GM23338 (cell line): ENCODE data around the gene DNAH17. TPM values are rescaled to one million over a fixed set of nuclear protein-coding genes. Genes with fewer than 3 reads are reported as not detected.

Source experiments
- ATAC-seq: fragments of 200-7000 bp; cut with Tn5 transposase; 3 replicates; pipeline ENCODE4 v1.9.1; 2020
- DNase-seq: peaks from one replicate; pipeline ENCODE4 v3.0.0-alpha.2; 2015; ENCODE audit warnings: low spot score
- H2AFZ ChIP-seq: fragments of 200-600 bp; sonication (generic); 2 replicates; pipeline ENCODE4 v1.8.0; 2016; ENCODE audit warnings: antibody characterized with exemption, mild to moderate bottlenecking, moderate library complexity
- H3F3A ChIP-seq: fragments of 200-600 bp; sonication (generic); replicated peaks from 2 replicates; pipeline ENCODE4 v1.8.0; 2017; ENCODE audit warnings: antibody characterized with exemption, mixed run types, low read depth
- H3K27ac ChIP-seq: fragments of 200-600 bp; sonication (generic); 2 replicates; pipeline ENCODE4 v1.6.1; 2016; ENCODE audit warnings: low read depth
- H3K27me3 ChIP-seq: fragments of 200-600 bp; sonication (generic); 2 replicates; pipeline ENCODE4 v1.8.0; 2016; ENCODE audit warnings: mild to moderate bottlenecking, mixed run types, moderate library complexity; ENCODE audit not compliant: insufficient read depth
- H3K36me3 ChIP-seq: fragments of 200-600 bp; sonication (generic); 2 replicates; pipeline ENCODE4 v1.8.0; 2016; ENCODE audit warnings: mild to moderate bottlenecking; ENCODE audit not compliant: insufficient read depth
- H3K4me1 ChIP-seq: fragments of 200-600 bp; sonication (generic); 2 replicates; pipeline ENCODE4 v1.8.0; 2016; ENCODE audit warnings: mild to moderate bottlenecking, moderate library complexity; ENCODE audit not compliant: insufficient read depth
- H3K4me2 ChIP-seq: fragments of 200-600 bp; sonication (generic); 2 replicates; pipeline ENCODE4 v1.7.1; 2017; ENCODE audit warnings: mixed run types
- H3K4me3 ChIP-seq: fragments of 200-600 bp; sonication (generic); 2 replicates; pipeline ENCODE4 v1.6.1; 2016; ENCODE audit warnings: mixed run types
- H3K79me2 ChIP-seq: fragments of 200-600 bp; sonication (generic); replicated peaks from 2 replicates; pipeline ENCODE4 v1.8.0; 2017; ENCODE audit warnings: mild to moderate bottlenecking; ENCODE audit not compliant: insufficient read depth
- H3K9me2 ChIP-seq: fragments of 200-600 bp; sonication (generic); 2 replicates; pipeline ENCODE4 v1.8.0; 2017; ENCODE audit not compliant: insufficient read depth
- H4K20me1 ChIP-seq: fragments of 200-600 bp; sonication (generic); replicated peaks from 2 replicates; pipeline ENCODE4 v1.8.0; 2017; ENCODE audit warnings: mild to moderate bottlenecking; ENCODE audit not compliant: insufficient read depth
- H3K27ac Mint-ChIP-seq: 2 replicates; pipeline ENCODE4 v1.8.0; 2020; ENCODE audit warnings: inconsistent platforms, mild to moderate bottlenecking, moderate library complexity, mixed read lengths
- H3K27me3 Mint-ChIP-seq: 3 replicates; pipeline ENCODE4 v1.8.0; 2022; ENCODE audit warnings: low read depth, mild to moderate bottlenecking, moderate library complexity, mixed read lengths, inconsistent platforms; ENCODE audit not compliant: insufficient read depth, poor library complexity
- H3K36me3 Mint-ChIP-seq: 3 replicates; pipeline ENCODE4 v1.8.0; 2021; ENCODE audit warnings: low read depth, mild to moderate bottlenecking, inconsistent platforms, moderate library complexity, mixed read lengths
- H3K4me1 Mint-ChIP-seq: 3 replicates; pipeline ENCODE4 v1.8.0; 2020; ENCODE audit warnings: mild to moderate bottlenecking, inconsistent platforms, mixed read lengths
- H3K4me3 Mint-ChIP-seq: 3 replicates; pipeline ENCODE4 v1.8.0; 2021; ENCODE audit warnings: moderate library complexity, mild to moderate bottlenecking, inconsistent platforms, mixed read lengths
- H3K9me3 Mint-ChIP-seq: 3 replicates; pipeline ENCODE4 v1.8.0; 2020; ENCODE audit warnings: moderate library complexity, mild to moderate bottlenecking, inconsistent platforms, mixed read lengths
- CREB1 ChIP-seq: fragments of 250-450 bp; sonication (Bioruptor Pico); IDR thresholded peaks from 2 replicates; pipeline ENCODE4 v1.5.0; 2020; ENCODE audit warnings: low read depth, mild to moderate bottlenecking, moderate library complexity
- CTCF ChIP-seq, 2 experiments: fragments of 200-600 bp in 1 of 2; sonication (generic) in 1 of 2; conservative IDR thresholded peaks; 2 replicates each; pipeline versions ENCODE4 v1.5.1 to v1.6.1; 2016 to 2017; ENCODE audit warnings: antibody characterized with exemption in 2 of 2, low read depth in 2 of 2, mild to moderate bottlenecking in 2 of 2, moderate library complexity in 1 of 2
- EZH2 ChIP-seq: fragments of 200-600 bp; sonication (generic); IDR thresholded peaks from one replicate; pipeline ENCODE4 v1.8.0; 2017; ENCODE audit warnings: antibody characterized with exemption, mild to moderate bottlenecking, low read depth; ENCODE audit not compliant: unreplicated experiment
- EZH2phosphoT487 ChIP-seq: fragments of 200-600 bp; sonication (generic); IDR thresholded peaks from one replicate; pipeline ENCODE4 v1.8.1; 2018; ENCODE audit warnings: antibody characterized with exemption; ENCODE audit not compliant: unreplicated experiment
- JUNB ChIP-seq: IDR thresholded peaks from one replicate; pipeline ENCODE4 v1.6.1; 2016; ENCODE audit warnings: antibody characterized with exemption; ENCODE audit not compliant: unreplicated experiment
- POLR2AphosphoS5 ChIP-seq: IDR thresholded peaks from 2 replicates; pipeline ENCODE4 v1.6.1; 2016; ENCODE audit warnings: antibody characterized with exemption, low read depth
- REST ChIP-seq: IDR thresholded peaks from one replicate; pipeline ENCODE4 v1.6.1; 2018; ENCODE audit warnings: antibody characterized with exemption; ENCODE audit not compliant: unreplicated experiment
- STAT1 ChIP-seq: IDR thresholded peaks from one replicate; pipeline ENCODE4 v1.6.1; 2016; ENCODE audit warnings: antibody characterized with exemption; ENCODE audit not compliant: unreplicated experiment
- ZNF331 ChIP-seq: fragments of 250-450 bp; sonication (Bioruptor Pico); IDR thresholded peaks from 2 replicates; pipeline ENCODE4 v1.5.0; 2020; ENCODE audit warnings: low read depth, mild to moderate bottlenecking, moderate library complexity
- ZNF462 ChIP-seq: fragments of 250-450 bp; sonication (Bioruptor Pico); IDR thresholded peaks from 2 replicates; pipeline ENCODE4 v1.5.0; 2020; ENCODE audit warnings: mild to moderate bottlenecking, moderate library complexity
- polyA plus RNA-seq: library from polyadenylated mRNA; unstranded; fragments of >200 nt; fragmentation: Nextera tagmentation; extraction: Ambion mirVana; gene quantifications from 2 replicates; pipeline ENCODE4 v1.2.1, GENCODE V29; 2016
- total RNA-seq: library from RNA; depleted of rRNA; stranded (reverse); fragments of >200 nt; shearing (Covaris generic); gene quantifications from 2 replicates; pipeline ENCODE4 v1.2.3, GENCODE V29; 2014

The DNAH17 gene
- total and polyA plus RNA-seq, 2 experiments from 2014 or later, result 0.59 to 2.0 TPM

DNA sequence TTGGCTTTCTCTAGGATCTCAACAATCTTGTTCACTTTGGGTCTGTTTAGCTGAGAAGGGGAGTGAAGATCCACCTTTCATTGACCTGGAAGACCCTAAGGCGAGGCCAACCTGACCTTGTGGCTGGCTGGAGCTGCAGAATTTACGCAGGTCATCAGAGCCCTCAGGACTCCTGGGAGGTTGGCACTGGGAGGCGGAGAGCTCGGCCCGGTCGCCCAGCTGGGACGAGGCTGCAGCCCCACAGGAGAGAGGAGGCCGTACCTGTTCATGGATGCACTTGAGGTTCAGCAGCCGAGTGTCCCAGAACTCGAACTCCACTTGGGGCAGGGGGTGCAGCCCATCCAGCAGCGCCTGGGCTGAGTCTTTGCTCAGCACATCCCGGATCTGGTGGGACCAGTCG lies 5.9 kb downstream of the DNAH17 start (continued):
- TF ChIP-seq STAT1 (no peak), CTCF (conservative IDR thresholded peaks at IDR 0.05; ENCODE audit: low read depth in 2 of 2) (no peak)

- ATAC-seq, result no peak
- no peaks in the 10 kb centered on the region for H3K36me3 ChIP-seq
- H3K4me3 Mint-ChIP-seq, result no peak overlapping the region
- H3K79me2 ChIP-seq, result no peaks in the 10 kb centered on the region
- peaks cover 2% of the 10 kb centered on the region; the same call in 1 of the 3 replicates for H3K9me3 Mint-ChIP-seq
- H3K27ac ChIP-seq, result no peak overlapping the region
- H3K27ac Mint-ChIP-seq, result no peak overlapping the region; the same call in 1 of the 2 replicates
- no peaks in the 10 kb centered on the region for H3K4me1 ChIP-seq
- no peak for DNase-seq
- H3F3A ChIP-seq, result no peaks in the 10 kb centered on the region
- peak overlapping the region; percentile 52; the same call in 1 of the 2 replicates for H2AFZ ChIP-seq
- H3K27me3 ChIP-seq, result no peaks in the 10 kb centered on the region
- H3K36me3 Mint-ChIP-seq, result no peaks in the 10 kb centered on the region
- H3K4me1 Mint-ChIP-seq, result peaks cover 3% of the 10 kb centered on the region
- H3K4me2 ChIP-seq, result no peak overlapping the region
- no peak overlapping the region for H3K4me3 ChIP-seq
- H3K9me2 ChIP-seq, result no peaks in the 10 kb centered on the region
- H3K27me3 Mint-ChIP-seq, result peaks cover 19% of the 10 kb centered on the region
- no peaks in the 10 kb centered on the region for H4K20me1 ChIP-seq
- TF ChIP-seq JUNB (no peak), REST (no peak), STAT1 (no peak), CTCF (conservative IDR thresholded peaks at IDR 0.05; ENCODE audit: low read depth in 2 of 2) (no peak), EZH2 (no peak), POLR2AphosphoS5 (no peak), EZH2phosphoT487 (no peak), CREB1 (CRISPR knock-in tag) (no peak), ZNF462 (no peak), ZNF331 (no peak)
These were observed 8.6 kb downstream of the DNAH17 start for GRCh38 chr17:78568494-78569115.
